Thymus (tissue), 11 donors: ENCODE results near the gene CREB5. TPM values are rescaled to one million over a fixed set of nuclear protein-coding genes. Genes with fewer than 3 reads are reported as not detected.
"Not testable (repeated sequence)": the region's sequence is repeated elsewhere in the genome, so short reads cannot be mapped to it uniquely, and the experiment has no call there.

Experiments
- DNase-seq, 9 donors: peaks; one replicate each; pipeline ENCODE4 v3.0.0-alpha.2; 2013; ENCODE audit warnings: low spot score in 9 of 9, low read depth in 6 of 9, missing footprints in 1 of 9
- H3K27ac ChIP-seq, 2 donors: one replicate each; pipeline ENCODE4 v1.5.1; 2013; ENCODE audit warnings: control low read depth in 1 of 2, low read depth in 1 of 2, low read length in 1 of 2, mild to moderate bottlenecking in 1 of 2, moderate library complexity in 1 of 2
- H3K27me3 ChIP-seq, 2 donors: one replicate each; pipeline ENCODE4 v1.5.1; 2013; ENCODE audit warnings: low read length in 1 of 2; ENCODE audit not compliant: control insufficient read depth in 2 of 2, insufficient read depth in 1 of 2
- H3K36me3 ChIP-seq, 2 donors: one replicate each; pipeline ENCODE4 v1.5.1; 2013; ENCODE audit warnings: low read length in 1 of 2, mild to moderate bottlenecking in 1 of 2, moderate library complexity in 1 of 2; ENCODE audit not compliant: control insufficient read depth in 2 of 2, insufficient read depth in 2 of 2
- H3K4me1 ChIP-seq, 2 donors: one replicate each; pipeline ENCODE4 v1.5.1; 2013; ENCODE audit warnings: low read length in 2 of 2; ENCODE audit not compliant: control insufficient read depth in 2 of 2, insufficient read depth in 2 of 2
- H3K4me3 ChIP-seq, 2 donors: one replicate each; pipeline ENCODE4 v1.5.1; 2013; ENCODE audit warnings: low read length in 2 of 2, control low read depth in 1 of 2, mild to moderate bottlenecking in 1 of 2
- H3K9me3 ChIP-seq, 2 donors: one replicate each; pipeline ENCODE4 v1.5.1; 2013; ENCODE audit warnings: low read length in 1 of 2, mild to moderate bottlenecking in 1 of 2; ENCODE audit not compliant: control insufficient read depth in 2 of 2, insufficient read depth in 1 of 2
- WGBS: extraction: QIAGEN DNeasy Blood & Tissue Kit; methylation state at CpG from one replicate; pipeline ENCODE4 v1.1.7; 2013; 5-methylcytosine and 5-hydroxymethylcytosine counted together
- polyA plus RNA-seq: library from polyadenylated mRNA; stranded (reverse); fragments of 200-250 nt; gene quantifications from one replicate; pipeline ENCODE4 v1.2.3, GENCODE V29; 2013
- total RNA-seq: library from RNA; stranded (reverse); fragments of 120-200 nt; gene quantifications from one replicate; pipeline ENCODE4 v1.2.4, GENCODE V29; 2013
- donor health status: healthy.

Gene CREB5
- total and polyA plus RNA-seq, 2 donors = 1.1 to 5.4 TPM

- 99% methylated on average over 2 of the region's 2 CpGs for WGBS
Observed at GRCh38 chr7:28397141-28397540, 15.2 kb upstream of the CREB5 start.

DNA sequence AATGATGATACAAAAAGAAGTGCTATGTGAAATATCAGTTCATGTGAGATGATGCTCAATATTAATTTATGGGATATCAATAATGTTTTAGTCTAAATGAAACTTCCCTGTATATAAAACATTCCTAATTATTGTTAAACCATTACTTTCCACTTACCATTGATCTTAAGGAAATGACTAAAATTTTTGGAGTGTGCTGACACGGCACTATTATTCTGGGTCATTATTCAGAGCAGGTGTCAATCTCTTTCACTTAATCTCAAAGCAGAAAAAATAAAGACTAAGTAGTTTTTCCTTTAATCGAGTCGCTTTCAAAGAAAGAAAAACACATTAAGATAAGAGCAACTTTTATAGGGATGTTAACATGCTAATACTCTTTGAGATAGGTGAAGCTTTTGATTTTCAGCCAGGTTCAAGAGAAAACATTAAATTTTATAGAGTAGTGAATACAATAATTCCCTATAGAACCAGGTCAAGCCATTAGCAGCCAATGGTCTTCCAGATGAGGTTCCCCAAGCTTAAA lies 11.4 kb upstream of the CREB5 start:
- WGBS = 93% methylated on average over 3 of the region's 3 CpGs
- no peaks in the 10 kb centered on the region for H3K4me1 ChIP-seq
- H3K9me3 ChIP-seq = no peaks in the 10 kb centered on the region
- no peak for DNase-seq
- H3K36me3 ChIP-seq = no peaks in the 10 kb centered on the region
- peaks cover 0 to 8% of the 10 kb centered on the region in 2 donors for H3K27me3 ChIP-seq
- H3K4me3 ChIP-seq = no peak overlapping the region
- H3K27ac ChIP-seq = no peak overlapping the region

More at GRCh38 chr7:28397141-28397540, 15.2 kb upstream of the CREB5 start:
- Histone ChIP-seq H3K4me1 (no peaks in the 10 kb centered on the region), H3K4me3 (no peak overlapping the region), H3K27me3 (no peaks in the 10 kb centered on the region), H3K27ac (no peak overlapping the region), H3K36me3 (no peaks in the 10 kb centered on the region), H3K9me3 (no peaks in the 10 kb centered on the region)
- no peak for DNase-seq

- H3K27ac ChIP-seq, H3K36me3 ChIP-seq: not testable (repeated sequence)
Observed at GRCh38 chr7:28401567-28401966, 10.8 kb upstream of the CREB5 start.

GRCh38 chr7:28405662-28406061 lies 6.7 kb upstream of the CREB5 start:
- no peak overlapping the region for H3K4me3 ChIP-seq
- H3K4me1 ChIP-seq = peaks cover 10 to 19% of the 10 kb centered on the region in 2 donors
- 82% methylated on average over 5 of the region's 5 CpGs for WGBS
- DNase-seq = no peak
- H3K27me3 ChIP-seq = peaks cover 30 to 50% of the 10 kb centered on the region in 2 donors
- H3K27ac ChIP-seq = peak overlapping the region in 1 of 2 donors; percentile 37
- no peaks in the 10 kb centered on the region for H3K9me3 ChIP-seq
- H3K36me3 ChIP-seq = no peaks in the 10 kb centered on the region

More at GRCh38 chr7:28401567-28401966, 10.8 kb upstream of the CREB5 start:
- not testable (repeated sequence) for H3K4me1 ChIP-seq, H3K9me3 ChIP-seq, H3K4me3 ChIP-seq, DNase-seq
- WGBS = 97% methylated on average over 3 of the region's 4 CpGs
- H3K27me3 ChIP-seq = peaks cover 0 to 13% of the 10 kb centered on the region in 2 donors

DNA sequence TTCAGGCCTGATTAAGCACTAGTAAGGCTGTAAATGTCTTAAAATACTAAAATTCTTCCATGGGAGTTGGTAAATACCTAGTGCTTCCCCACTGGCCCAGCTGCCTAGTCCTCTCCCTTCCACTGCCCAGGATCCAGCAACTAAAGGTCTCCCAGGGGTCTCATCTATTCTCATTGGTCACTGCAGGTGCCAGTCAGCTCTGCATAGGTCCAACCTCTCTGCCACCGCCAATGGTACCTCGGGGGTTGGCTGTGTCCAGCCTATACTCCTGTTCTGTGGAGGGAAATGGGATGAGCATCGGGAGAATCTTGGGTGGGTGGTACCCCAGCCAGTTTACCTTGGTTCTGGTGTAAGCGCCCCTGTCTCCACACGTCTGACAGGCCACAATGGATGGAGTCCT lies 6.1 kb upstream of the CREB5 start:
- H3K4me1 ChIP-seq = peaks cover 14 to 23% of the 10 kb centered on the region in 2 donors
- H3K27me3 ChIP-seq = peaks cover 35 to 56% of the 10 kb centered on the region in 2 donors
- no peak overlapping the region for H3K27ac ChIP-seq

GRCh38 chr7:28407651-28408050 lies 4.7 kb upstream of the CREB5 start:
- H3K36me3 ChIP-seq = no peaks in the 10 kb centered on the region

More for the DNA sequence above, 6.1 kb upstream of the CREB5 start:
- Histone ChIP-seq H3K36me3 (no peaks in the 10 kb centered on the region), H3K4me3 (no peak overlapping the region), H3K9me3 (no peaks in the 10 kb centered on the region)
- WGBS = 93% methylated on average over 5 of the region's 5 CpGs
- no peak for DNase-seq

DNA sequence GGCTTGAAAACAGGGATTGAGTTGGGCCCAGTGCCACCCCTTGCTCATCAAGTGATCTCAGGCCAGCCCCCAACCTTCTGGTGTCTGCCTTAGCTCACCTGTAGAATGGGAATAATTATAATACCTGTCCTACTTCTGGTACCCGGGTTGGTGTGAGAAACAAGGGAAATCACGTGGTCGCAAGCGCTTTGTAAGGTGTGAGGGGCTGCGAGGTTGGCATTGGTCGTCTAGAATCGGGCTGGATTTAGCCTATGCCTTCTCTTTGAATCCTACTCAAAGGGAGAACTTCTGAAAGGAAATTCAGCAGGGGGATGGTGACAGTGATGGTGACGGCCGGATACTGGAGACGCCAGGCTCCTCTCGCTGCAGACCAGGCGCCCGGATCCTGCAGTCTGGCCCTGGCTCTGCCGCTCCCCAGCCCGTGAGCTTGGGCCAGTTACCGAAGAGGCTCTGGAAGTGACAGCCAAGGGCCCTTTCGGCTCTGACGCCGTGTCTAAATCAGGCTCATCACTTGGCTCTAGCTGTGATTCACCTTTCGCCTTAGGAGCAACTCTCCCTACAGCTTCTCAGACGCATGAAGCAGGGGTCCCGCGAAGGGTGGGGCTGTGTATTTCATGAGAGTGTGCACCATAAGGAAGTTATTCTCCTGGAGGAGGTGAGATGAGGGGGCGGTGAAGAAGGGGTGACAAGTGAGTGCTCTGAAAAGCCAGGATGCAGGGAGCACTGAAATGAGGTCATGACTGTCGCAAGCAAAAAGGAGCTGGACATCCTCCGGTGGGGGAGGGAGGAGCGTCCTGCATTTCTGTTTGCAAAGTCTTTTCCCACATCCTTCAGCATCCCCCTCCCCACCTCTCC lies 4.0 kb upstream of the CREB5 start:
- DNase-seq = peak in 1 of 9 donors; percentile 8
- peak overlapping the region in 1 of 2 donors; percentile 37 for H3K27ac ChIP-seq
- WGBS = 46% methylated on average over 27 of the region's 27 CpGs
- H3K27me3 ChIP-seq = peaks cover 54 to 75% of the 10 kb centered on the region in 2 donors
- H3K36me3 ChIP-seq = no peaks in the 10 kb centered on the region
- peaks cover 14 to 23% of the 10 kb centered on the region in 2 donors for H3K4me1 ChIP-seq
- H3K4me3 ChIP-seq = peak overlapping the region in 1 of 2 donors; percentile 41
- no peaks in the 10 kb centered on the region for H3K9me3 ChIP-seq

More at GRCh38 chr7:28407651-28408050, 4.7 kb upstream of the CREB5 start:
- Histone ChIP-seq H3K4me1 (peaks cover 14 to 23% of the 10 kb centered on the region in 2 donors), H3K9me3 (no peaks in the 10 kb centered on the region), H3K4me3 (no peak overlapping the region), H3K27ac (no peak overlapping the region), H3K27me3 (peaks cover 50 to 69% of the 10 kb centered on the region in 2 donors)
- DNase-seq = no peak
- WGBS = 87% methylated on average over 2 of the region's 2 CpGs

GRCh38 chr7:28408960-28409715 lies 3.2 kb upstream of the CREB5 start:
- Histone ChIP-seq H3K36me3 (no peaks in the 10 kb centered on the region), H3K27me3 (peaks cover 54 to 83% of the 10 kb centered on the region in 2 donors), H3K9me3 (no peaks in the 10 kb centered on the region), H3K4me3 (peak overlapping the region; percentile 25 to 41), H3K27ac (no peak overlapping the region), H3K4me1 (peaks cover 14 to 23% of the 10 kb centered on the region in 2 donors)
- 1% methylated on average over 51 of the region's 51 CpGs for WGBS
- DNase-seq = peak in 7 of 9 donors; percentile 36 to 74 (median 50)
